HuH-7 (cell line): ENCODE measurements around the gene PDIA4.

ENCODE experiments used
- DNase-seq: peaks from one replicate; pipeline ENCODE4 v3.0.0; 2011; ENCODE audit warnings: low spot score

PDIA4 gene

DNA sequence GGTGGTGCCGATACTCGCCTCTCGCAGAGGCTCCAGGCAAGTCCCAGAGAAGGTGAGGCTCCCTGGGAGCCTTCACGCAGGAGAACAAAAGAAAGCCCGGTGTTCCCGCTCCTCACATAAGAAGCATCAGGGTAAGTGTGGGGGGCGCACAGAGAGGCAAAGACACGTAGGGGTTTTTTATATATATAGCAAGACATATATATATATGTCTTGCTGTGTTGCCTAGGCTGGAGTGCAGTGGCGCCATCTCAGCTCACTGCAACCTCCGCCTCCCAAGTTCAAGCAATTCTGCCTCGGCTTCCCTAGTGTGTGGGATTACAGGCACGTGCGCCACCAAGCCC lies 61.3 kb downstream of the PDIA4 start:
- no peak for DNase-seq

DNA sequence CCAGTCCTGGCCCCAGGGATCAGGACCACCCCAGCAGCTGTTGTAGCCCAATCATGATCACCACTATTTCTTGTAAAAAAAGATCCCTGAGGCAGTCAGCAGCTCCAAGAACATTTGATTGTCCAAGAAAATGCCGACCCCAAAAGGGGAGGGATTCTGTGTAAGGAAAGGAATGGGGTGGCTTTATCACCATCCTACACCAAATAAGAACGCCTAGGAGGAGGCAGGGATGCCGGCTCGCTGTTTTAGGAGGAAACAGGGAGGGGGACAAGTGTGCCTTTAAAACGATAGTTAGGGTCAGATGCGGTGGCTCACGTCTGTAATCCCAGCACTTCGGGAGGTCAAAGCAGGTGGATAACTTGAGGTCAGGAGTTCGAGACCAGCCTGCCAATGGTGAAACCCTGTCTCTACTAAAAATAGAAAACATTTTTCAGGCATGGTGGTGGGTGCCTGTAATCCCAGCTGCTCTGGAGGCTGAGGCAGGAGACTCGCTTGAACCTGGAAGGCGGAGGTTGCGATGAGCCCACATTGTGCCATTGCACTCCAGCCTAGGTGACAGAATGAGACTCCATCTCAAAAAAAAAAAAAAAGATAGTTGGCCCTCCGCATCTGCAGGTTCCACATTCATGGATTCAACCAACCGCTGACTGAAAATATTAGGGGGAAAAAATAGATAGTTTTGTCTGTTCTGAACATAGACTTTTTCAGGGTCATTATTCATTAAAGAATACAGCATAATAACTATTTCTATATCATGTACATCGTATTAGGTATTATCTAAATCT lies 63.6 kb downstream of the PDIA4 start:
- no peak for DNase-seq

DNA sequence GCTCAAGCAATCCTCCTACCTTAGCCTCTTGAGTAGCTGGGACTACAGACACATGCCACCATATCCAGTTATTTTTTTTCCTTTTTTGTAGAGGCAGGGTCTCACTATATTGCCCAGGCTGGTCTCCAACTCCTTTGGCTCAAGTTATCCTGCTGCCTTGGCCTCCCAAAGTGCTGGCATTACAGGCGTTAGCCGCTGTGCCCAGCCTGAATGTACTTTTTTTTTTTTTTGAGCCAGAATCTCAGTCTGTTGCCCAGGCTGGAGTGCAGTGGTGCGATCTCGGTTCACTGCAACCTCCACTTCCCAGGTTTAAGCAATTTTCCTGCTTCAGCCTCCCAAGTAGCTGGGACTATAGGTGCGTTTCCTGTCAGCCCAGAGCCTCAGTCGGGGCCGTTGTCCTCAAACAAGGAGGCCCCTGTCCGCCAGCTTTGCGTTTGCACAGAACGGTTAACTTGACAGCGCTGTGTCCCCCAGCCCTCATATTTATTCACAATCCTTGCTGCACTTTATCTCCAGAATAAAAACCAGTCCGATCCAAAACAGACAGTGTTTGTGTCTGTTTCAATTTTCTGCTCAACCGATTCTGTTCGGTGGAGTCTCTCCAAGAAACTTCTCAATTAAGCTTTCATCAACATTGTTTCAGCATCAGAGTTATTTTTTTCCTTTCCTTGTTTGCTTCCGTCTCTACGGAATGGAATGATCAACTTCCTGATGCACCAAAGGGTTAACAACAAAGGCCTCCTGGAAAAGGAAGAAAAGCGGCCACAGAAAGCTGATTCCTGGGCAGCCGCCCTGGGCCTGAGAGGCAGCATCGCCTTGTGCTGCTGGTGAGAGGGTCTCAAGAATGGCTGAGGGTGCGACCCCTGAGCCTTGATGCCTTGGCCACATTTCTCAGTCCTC lies 64.5 kb downstream of the PDIA4 start:
- no peak for DNase-seq

GRCh38 chr7:148962823-148963582 lies 65.3 kb downstream of the PDIA4 start:
- no peak for DNase-seq

GRCh38 chr7:148962440-148962822 lies 65.9 kb downstream of the PDIA4 start:
- no peak for DNase-seq

DNA sequence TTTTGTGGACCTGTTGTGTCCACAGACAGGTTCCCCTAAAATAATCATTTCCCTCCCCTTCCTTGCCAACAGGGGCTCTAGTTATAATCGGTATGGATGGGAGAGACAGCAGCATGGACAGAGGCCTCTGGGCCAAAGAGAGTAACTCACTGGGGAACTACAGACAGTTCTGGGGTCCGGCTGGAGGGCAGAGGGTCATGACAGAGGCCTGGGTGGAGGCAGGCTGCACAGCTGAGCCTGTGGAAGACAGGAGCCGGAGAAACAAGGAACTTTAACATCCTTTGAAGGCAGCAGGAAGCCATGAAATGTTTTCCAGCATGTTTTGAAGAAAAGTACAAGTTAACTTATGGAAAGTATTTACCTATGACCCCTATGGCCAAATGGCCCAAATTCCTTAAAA lies 68.6 kb downstream of the PDIA4 start:
- no peak for DNase-seq

DNA sequence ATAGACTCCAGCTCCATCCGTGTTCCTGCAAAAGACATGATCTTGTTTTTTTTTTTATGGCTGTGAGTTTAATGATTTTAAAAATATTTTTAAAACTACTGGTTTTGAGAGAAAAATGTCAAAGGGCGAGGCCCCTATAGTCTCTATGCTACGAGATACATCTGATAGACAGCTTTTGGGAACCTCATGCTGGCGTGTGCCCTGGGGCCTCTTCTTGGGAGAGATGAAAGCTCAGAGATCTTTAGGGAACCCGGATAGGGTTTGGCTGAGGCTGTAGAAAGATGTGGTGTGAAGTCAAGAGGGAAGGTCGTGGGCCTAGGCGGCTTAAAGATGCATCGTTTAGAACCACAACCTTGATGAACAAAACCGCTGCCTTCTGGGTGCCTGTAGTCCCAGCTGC lies 70.2 kb downstream of the PDIA4 start:
- no peak for DNase-seq

- no peak for DNase-seq
Measured at GRCh38 chr7:148954766-148955165, 73.5 kb downstream of the PDIA4 start.

DNA sequence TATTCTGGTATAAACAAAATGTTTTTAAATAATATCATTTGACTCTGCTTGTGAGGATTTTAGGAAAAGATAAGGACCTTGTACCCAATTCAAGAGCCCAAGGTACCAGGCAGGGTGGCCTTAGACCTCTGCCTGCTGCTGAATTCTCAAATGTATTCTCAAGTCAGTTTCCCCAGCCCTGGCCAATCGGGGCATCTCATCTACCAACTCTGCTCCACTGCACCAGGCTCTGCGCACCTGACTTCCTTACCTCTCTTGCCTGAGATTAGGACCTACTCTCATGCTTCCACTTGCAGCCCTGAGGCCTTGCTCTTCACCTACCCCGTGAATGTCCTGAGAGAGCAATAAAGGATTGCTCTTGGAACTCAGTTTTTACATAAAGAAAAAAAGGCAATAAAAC lies 74.6 kb downstream of the PDIA4 start:
- DNase-seq: no peak
